ENCODE results near the gene HOXB4. TPM values are rescaled to one million over a fixed set of nuclear protein-coding genes. Genes with fewer than 3 reads are reported as not detected.
A peak's percentile ranks its signal among the peaks of the same experiment; 100 is the strongest.

HOXB4 gene
- total RNA-seq, 2 experiments from 2014 or later = 7.4 to 8.9 TPM

- no peak for TF ChIP-seq EZH2phosphoT487 (IDR thresholded peaks at IDR 0.05; ENCODE audit: borderline replicate concordance, low read depth, low read length)
- TF ChIP-seq CTCF (conservative IDR thresholded peaks at IDR 0.05; ENCODE audit: low read length) = no peak
- intact Hi-C loops (cut with micrococcal nuclease; ENCODE audit: unreplicated experiment) = loop anchor here (5.0 kb wide), 1 partner anchor 590 kb away; no protein-coding TSS in a partner anchor
- H3K9me2 ChIP-seq (ENCODE audit: insufficient read depth, low read length) = no peaks in the 10 kb centered on the region
- POLR2A ChIA-PET = no interaction called here
- H3K36me3 ChIP-seq (ENCODE audit: insufficient read depth, low read length) = no peaks in the 10 kb centered on the region
- H4K20me1 ChIP-seq (ENCODE audit: insufficient read depth, low read length) = no peaks in the 10 kb centered on the region
- H3K4me2 ChIP-seq (ENCODE audit: low read length) = no peak overlapping the region
- H3K79me2 ChIP-seq (ENCODE audit: insufficient read depth, low read depth, low read length) = no peaks in the 10 kb centered on the region
- no peak overlapping the region for H3K4me3 ChIP-seq (ENCODE audit: low read depth, low read length, poor library complexity, severe bottlenecking)
- no peaks in the 10 kb centered on the region for H3K9me3 ChIP-seq (ENCODE audit: low read length)
- BruUV-seq (replicated peaks) = no TSS peak
- DNase-seq (ENCODE audit: low spot score) = no peak
- CTCF ChIA-PET (ENCODE audit: unreplicated experiment) = no interaction called here
- peaks cover 9% of the 10 kb centered on the region for H3K4me1 ChIP-seq (ENCODE audit: insufficient read depth, low read length, poor library complexity, severe bottlenecking)
- H2AFZ ChIP-seq (ENCODE audit: low read length) = no peak overlapping the region
- no peak overlapping the region for H3K27ac ChIP-seq (ENCODE audit: low read depth, low read length, poor library complexity, severe bottlenecking)
Measured at GRCh38 chr17:48616717-48617470, 38.7 kb upstream of the HOXB4 start.

DNA sequence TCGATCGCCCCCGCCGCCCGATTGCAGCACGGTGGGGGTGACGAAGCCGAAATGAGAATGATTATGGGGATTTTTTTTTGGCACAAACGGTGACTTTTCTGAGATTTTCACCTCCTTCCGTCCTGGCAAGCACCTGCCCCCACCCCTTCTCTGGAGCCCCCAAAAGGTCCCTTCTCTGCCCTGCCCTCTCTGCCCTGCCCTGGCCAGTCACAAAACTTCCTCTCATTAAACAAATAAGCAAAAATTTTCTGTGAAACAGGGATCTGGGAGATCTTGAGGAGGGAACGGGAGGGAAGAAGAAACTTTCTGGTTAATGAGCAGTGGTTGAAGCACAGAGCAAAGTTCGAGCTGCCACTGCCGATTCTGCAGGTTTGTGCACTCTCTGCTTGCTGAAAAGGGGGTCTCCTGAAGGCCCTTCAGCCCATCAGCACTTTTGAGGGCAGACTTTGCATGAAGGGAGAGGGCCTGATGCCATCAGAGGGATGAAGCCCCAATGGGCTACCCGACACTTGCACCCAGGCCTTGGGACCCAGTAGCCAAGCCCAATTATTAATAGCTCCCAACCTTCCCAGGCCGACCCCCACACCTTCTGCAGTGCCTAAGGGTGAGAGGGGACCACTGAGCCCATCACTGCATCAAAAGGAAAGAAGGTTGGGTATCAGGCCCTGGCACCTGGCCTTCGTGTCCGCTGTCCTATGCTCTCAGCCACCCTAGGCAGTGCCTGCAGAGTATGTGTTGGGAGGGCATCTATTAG is 38.0 kb upstream of the HOXB4 start:
- Histone ChIP-seq H3K27ac (ENCODE audit: low read depth, low read length, poor library complexity, severe bottlenecking) (no peak overlapping the region), H3K9me2 (ENCODE audit: insufficient read depth, low read length) (no peaks in the 10 kb centered on the region), H3K4me3 (ENCODE audit: low read depth, low read length, poor library complexity, severe bottlenecking) (no peak overlapping the region), H3K9me3 (ENCODE audit: low read length) (no peaks in the 10 kb centered on the region), H3K4me2 (ENCODE audit: low read length) (no peak overlapping the region), H2AFZ (ENCODE audit: low read length) (no peak overlapping the region), H3K36me3 (ENCODE audit: insufficient read depth, low read length) (no peaks in the 10 kb centered on the region), H3K79me2 (ENCODE audit: insufficient read depth, low read depth, low read length) (no peaks in the 10 kb centered on the region), H4K20me1 (ENCODE audit: insufficient read depth, low read length) (no peaks in the 10 kb centered on the region), H3K4me1 (ENCODE audit: insufficient read depth, low read length, poor library complexity, severe bottlenecking) (peaks cover 16% of the 10 kb centered on the region)
- no TSS peak for BruUV-seq (replicated peaks)
- TF ChIP-seq EZH2phosphoT487 (IDR thresholded peaks at IDR 0.05; ENCODE audit: borderline replicate concordance, low read depth, low read length) = no peak
- DNase-seq (ENCODE audit: low spot score) = no peak
- intact Hi-C loops (cut with micrococcal nuclease; ENCODE audit: unreplicated experiment) = loop anchor here (5.0 kb wide), 1 partner anchor 589 kb away; no protein-coding TSS in a partner anchor
- ChIA-PET POLR2A (no interaction called here), CTCF (ENCODE audit: unreplicated experiment) (no interaction called here)

DNA sequence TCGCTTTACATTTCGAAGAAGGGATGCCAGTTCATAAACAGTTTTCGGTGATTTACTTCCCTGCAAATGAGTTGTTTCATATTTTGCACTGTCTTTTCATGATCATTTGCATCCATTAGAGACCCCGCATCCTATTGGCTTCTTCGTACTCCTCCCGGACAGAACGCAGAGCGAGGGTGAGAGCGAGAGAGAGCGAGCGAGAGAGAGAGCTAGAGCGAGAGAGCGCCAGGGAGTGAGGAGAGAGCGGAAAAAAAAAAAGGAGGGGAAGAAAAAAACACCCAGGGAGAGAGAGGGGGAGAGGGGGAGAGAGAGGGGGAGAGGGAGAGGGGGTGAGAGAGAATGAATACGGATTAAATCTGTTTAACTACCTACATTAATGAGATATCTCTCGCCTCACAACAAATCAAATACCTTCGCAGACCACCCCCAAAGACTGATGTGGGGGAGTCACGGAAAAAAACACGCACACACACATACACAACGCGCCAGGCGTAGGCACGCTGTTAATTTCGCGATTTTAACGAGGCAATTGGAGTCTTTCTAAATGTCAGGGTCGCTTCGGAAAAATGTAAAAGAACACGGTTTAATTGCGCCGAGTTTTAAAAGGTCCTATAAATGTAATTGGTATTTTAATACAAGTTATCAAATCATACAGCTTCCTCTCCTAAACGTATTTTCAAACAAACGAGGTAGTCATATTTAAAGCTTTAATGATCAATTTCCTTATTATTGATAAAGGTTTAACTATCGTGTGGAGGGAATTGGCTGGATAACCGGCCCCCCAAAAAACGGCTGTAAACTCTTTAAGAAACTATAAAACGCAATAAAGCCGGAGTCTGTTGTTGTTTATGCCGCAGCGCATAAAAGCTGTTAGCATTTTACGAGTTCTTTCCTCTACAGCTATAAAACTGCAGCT is 37.2 kb upstream of the HOXB4 start, which contains the start of gene HOXB8:
TSS of gene HOXB8 (minus strand) at position 246 of the 916 bp plus-strand sequence. CDS start 588 bp downstream, outside the sequence.
- no peak for DNase-seq (ENCODE audit: low spot score)
- H3K4me1 ChIP-seq (ENCODE audit: insufficient read depth, low read length, poor library complexity, severe bottlenecking) = peaks cover 16% of the 10 kb centered on the region
- H3K79me2 ChIP-seq (ENCODE audit: insufficient read depth, low read depth, low read length) = no peaks in the 10 kb centered on the region
- H3K9me2 ChIP-seq (ENCODE audit: insufficient read depth, low read length) = no peaks in the 10 kb centered on the region
- H3K27ac ChIP-seq (ENCODE audit: low read depth, low read length, poor library complexity, severe bottlenecking) = no peak within 1 kb of the TSS
- ChIA-PET CTCF (ENCODE audit: unreplicated experiment) (no interaction called here), POLR2A (no interaction called here)
- no peak within 1 kb of the TSS for H3K4me3 ChIP-seq (ENCODE audit: low read depth, low read length, poor library complexity, severe bottlenecking)
- H3K36me3 ChIP-seq (ENCODE audit: insufficient read depth, low read length) = no peaks in the 10 kb centered on the region
- TF ChIP-seq EZH2phosphoT487 (IDR thresholded peaks at IDR 0.05; ENCODE audit: borderline replicate concordance, low read depth, low read length) = 0 out of 2 replicates have a peak, but pooled peaks have one; percentile 64
- TF ChIP-seq CTCF (conservative IDR thresholded peaks at IDR 0.05; ENCODE audit: low read length) = no peak
- H3K4me2 ChIP-seq (ENCODE audit: low read length) = no peak within 1 kb of the TSS
- H4K20me1 ChIP-seq (ENCODE audit: insufficient read depth, low read length) = no peaks in the 10 kb centered on the region
- H3K9me3 ChIP-seq (ENCODE audit: low read length) = no peaks in the 10 kb centered on the region
- intact Hi-C loops (cut with micrococcal nuclease; ENCODE audit: unreplicated experiment) = loop anchor here (5.0 kb wide), 1 partner anchor 588 kb away; no protein-coding TSS in a partner anchor
- no TSS peak for BruUV-seq (replicated peaks)
- H2AFZ ChIP-seq (ENCODE audit: low read length) = no peak within 1 kb of the TSS

Measured in OCI-LY7 (cell line).